HG03521 (cell line): ENCODE results near the gene FHOD3.

Experiments
- ATAC-seq: cut with Tn5 transposase; IDR thresholded peaks from one replicate; pipeline ENCODE4 v1.9.1; 2021; ENCODE audit warnings: mild to moderate bottlenecking, moderate library complexity; ENCODE audit not compliant: unreplicated experiment

The FHOD3 gene

DNA sequence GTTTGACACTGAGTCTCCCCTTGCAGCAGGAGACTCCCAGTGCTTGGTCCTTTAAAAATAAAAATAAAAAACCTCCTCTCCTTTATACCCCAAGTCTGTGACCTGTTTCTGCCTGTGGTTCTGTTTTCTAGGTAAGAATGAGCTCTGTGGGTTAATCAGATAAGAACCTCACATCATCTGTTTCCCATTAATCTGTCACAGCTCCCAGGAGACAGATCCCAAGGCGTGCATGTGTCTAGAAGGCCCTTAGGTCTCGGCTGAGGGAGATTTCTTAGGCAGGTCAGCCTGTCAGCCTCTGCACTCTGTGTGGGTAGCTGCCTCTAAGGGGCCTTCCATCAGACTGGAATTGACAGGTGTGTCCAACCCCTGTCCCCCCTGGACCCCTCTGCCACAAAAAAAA, 80.7 kb downstream of the FHOD3 start:
- no peak for ATAC-seq

DNA sequence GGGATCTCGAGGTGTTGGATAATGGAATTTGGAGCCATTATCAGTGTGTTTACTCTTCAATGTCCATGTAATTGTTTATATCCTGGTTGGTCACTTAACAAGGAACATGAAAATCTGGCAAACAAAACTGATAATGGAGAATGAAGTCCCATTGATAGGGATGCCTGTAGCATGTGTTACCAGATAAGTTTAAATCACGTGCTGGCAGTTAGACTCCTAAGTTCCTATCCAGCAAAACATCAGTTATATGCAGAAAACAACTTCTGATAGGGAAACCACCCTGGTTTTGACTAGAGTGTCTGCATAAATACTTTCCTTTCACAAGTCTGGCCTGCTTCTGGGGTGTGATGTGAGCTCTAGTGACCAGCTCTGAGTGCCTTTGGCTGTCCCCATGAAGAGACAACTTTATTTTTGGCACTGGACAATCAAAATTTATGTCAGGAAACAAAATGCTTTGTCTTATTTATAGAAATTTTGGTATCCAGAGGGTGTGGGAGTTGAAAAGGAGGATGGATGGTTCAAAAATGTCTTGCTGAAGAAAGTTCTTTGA, 82.0 kb downstream of the FHOD3 start:
- no peak for ATAC-seq

DNA sequence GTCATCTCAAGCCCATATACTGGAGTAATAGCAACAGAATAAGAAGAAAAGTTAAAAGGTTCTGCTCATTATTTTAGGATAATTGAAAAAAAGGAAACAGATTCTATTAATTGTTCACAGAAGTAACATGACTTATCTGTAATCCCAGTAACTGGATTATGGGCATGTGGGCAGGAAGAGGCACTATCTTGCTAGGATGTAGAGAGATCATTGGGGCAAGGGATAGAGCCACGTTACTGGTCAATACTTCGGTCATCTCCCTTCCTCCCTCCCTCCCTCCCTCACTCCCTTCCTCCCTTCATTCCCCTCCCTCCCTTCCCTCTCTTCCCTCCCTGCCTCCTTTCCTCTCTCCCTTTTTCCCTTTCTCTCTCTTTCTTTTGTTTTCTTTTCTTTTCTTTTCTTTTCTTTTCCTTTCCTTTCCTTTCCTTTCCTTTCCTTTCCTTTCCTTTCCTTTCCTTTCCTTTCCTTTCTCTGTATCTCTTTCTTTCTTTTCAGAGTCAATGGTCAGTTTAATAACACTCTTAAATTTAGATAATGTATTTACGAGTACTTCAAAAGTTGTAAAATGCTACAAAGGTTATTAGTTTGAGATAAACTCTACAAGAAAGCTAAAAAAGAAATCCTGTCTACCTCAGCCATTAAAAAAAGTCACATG, 82.8 kb downstream of the FHOD3 start:
- ATAC-seq, result no peak

DNA sequence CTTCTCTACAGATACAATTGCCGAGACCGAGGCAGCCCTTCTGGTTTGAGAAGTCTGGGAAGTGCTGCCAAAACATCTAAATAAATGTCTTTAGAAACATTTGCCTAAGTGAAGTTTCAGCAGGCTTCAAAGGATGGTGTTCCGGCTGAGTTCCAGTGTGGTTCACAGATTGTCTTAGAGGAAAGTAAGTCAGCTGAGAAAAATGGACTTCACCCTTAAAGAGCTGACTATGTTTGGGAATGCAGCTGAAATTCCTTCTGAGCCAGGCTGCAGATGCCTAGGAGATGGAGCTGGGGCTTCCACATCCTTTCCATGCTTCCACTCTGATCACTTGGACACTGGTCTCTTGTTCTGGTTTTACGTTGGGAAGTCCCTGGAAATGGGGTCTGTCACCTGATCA, 83.6 kb downstream of the FHOD3 start:
- ATAC-seq, result no peak

DNA sequence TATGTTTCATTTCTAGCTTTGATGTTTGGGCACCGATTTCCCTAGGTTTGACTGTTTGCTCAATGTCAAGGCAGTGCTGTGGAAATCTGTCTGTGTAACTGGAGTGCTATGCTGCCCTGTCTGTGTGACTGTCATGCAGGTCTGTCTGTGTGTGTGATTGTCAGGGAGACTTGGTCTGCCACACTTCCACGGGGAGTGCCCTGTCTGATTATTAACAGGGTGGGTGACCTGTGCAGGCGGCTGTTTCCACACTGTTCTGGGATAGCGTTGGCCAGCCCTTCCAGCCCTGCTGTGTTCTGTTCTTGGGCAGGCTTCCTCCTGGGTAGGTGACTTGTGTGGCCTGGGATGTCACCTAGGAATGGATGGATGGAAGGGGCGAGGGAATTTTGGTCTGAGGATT, 85.3 kb downstream of the FHOD3 start:
- no peak for ATAC-seq

DNA sequence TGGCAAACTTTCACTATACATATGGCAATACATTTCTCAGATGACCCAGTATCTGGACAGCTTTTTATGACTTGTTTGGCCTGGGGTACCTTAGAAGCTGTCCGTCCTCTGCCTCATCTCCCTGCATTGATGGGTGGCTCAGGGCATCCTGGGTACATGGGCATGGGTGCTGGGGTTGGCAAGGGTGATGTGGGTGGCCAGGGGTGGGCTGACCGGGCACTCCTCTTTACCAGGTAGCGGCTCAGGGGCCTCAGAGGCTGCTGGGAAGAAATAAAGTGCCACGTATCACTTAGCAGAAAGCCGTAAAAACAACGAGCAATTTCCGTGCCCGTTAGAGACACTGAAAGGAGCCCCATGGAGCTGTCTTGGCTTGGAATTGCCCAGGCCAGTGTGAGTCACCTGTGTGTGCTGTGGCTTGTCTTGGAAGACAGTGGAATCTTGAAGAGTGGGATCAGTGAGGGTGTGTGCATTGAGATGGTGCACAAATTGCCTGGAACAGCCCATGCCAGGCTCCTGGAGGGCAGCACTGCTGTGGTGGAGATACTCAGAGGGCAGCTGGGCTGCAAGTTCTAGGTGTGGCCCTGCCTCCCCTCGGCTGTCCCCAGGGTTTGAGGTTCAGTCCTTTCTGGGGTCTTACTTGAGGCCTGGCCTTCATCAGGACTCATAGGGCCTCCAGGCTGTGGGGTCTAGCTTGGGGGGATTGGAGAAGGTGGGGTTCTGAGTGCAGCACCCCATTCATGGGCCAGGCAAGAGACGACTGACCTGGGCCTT, 88.8 kb downstream of the FHOD3 start:
- ATAC-seq, result no peak

DNA sequence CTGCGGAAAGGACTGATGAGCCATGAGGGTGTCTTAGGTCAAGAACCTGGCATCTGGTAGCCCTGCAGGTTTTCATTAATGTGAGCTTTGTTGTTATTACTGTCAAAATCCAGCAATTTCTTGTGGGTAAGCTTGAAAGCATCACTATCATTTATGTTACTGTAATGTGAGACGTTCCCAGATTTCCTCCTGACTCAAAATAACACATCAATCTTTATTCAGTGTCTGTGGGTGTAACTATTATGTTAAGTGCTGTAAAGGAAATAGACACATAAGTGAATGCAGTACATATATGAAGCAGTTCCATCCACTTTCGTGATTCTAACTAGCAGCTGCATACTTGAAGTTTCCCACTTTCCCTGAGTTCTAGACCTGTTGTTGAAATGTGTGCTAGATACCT, 89.8 kb downstream of the FHOD3 start:
- ATAC-seq, result no peak

DNA sequence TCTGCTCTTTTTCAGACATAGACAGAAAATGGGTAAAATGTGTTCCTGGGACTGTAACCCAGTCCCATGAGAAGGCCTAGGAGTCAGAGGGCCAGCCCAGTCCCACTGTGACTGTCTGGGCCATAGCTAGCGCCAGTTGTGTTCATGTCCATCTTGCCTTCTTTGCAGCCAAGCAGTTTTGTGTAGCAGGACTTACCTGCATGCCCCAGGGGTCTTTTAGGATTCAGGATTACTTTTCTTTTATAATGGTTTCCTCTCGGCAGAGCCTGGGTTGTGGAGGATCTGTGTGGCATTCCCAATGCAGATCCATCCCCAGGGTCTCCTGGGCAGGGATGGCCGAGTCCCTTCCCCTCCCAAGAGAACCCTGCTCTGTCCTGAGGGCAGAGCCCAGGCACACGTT, 90.8 kb downstream of the FHOD3 start:
- no peak for ATAC-seq

DNA sequence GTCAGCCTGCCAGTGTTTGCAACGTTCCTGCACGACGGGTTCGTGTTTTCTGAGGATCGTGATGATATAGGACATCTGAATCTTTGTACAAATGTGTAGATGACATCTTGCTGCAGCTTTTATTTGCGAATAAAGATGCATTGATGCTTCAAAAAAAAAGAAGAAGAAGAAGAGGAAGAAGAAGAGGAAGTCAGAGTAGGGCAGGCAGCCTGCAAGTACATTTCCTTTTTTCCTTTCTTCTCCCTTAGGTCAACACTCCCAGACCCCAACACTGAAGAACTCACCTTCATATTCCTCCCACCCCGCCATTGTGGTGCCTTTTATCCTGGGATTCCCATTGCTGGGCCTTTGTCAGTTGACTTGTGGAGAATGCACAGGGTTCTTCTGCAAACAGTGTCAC, 91.5 kb downstream of the FHOD3 start:
- no peak for ATAC-seq

DNA sequence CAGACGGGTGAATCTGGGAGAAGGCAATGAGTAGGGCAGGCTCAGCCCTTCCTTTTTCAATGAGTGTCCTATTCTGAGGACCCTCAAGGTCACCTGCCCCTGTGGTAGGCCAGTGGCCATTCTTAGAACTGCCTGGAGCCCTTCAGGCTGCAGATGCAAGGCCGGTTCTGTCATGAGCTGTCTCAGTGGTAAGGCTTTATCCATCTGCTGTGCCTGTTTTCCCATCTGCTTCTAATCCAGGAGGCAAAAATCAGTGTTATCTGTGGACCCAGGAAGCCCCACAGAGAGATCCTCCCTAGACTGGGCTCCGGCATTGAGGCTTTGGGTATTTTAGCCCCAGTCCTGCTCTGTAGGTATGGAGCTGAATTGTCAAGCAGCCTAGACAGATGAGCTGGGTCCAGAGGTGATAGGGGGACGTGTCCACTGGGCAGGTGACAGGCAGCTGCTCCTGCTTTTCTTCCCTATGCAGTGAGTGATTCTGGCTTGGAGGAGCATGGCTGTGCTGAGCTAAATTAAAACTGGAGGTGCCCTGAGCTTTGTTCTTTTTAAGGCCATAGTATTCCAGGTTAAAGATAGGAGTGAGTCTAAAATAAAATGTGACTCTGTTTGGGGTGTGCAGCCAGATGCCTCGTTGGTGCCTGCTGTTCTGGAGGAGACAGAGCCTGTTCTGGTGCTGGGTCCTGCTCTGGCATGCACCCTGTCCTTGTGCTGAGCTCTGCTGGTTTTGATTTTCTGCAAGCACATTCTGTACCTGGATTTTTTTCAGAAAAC, 92.5 kb downstream of the FHOD3 start:
- ATAC-seq, result no peak

DNA sequence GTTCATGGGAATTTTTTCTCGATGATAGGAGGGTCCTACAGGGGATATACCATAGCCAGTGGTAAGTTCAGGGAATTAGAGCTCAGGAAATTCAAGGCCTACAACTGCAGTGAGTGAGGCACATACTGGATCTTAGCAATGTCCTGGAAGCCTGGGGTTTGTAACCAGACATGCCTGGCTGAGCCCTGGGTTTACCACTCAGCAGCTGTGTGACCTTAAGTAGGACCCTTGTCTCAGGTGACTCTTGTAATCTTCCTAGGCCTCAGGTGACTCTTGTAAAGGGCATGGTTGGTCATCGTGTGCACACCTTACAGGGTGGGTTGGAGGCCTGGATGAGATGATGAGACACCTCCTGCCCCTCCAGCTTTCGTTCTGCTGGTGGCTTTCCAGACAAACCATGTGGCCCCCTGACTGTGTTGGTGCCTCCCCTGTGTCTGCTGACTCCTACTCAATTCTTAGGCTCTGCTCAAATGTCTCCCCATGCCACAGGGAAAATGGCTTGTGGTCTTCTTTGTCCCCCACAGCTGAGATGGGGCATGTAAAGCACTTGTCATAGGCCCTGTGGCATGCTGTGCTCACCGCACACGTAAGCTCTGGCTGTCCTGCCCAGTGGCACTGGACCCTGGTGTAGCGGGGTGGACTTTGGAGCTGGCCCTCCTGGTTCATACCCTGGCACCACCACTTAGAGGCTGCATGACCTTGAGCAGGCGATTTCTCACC, 94.1 kb downstream of the FHOD3 start:
- ATAC-seq, result no peak

DNA sequence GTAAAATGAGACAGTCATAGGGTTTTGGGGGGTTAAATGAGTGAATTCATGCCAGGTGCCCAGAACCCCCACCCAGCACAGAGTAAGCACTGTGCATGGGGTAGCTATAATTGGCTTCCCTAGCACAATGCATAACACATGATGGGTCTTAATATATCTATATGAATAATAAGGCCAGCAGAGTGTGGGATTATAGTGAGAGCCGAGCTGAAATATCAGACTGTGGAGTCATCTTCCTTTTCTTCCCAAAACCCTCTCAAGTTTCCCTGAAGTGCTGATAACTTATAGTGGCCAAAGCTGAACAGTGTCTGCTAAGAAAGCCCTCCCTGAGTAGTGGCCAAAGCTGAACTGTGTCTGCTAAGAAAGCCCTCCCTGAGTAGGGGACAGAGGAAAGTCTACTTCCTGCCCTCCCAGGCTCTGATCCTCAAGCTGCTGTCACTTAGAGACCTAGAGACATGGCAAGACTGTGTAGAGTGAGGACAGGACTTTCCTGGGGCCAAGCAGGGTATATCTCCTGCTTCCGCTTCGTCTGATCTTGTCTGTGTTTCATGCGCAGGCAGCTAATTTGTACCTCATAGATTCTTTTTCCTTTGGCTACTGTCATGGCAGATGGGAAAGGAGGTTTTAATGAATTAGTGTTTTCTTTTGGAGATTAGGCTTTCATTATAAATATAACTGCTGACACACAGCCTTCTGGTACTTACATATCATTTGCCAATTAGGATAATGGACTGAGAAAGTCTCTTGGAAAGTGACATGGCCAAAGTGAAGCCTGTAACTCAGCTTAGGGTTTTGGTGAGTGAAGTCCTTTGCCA, 94.9 kb downstream of the FHOD3 start:
- ATAC-seq, result no peak

DNA sequence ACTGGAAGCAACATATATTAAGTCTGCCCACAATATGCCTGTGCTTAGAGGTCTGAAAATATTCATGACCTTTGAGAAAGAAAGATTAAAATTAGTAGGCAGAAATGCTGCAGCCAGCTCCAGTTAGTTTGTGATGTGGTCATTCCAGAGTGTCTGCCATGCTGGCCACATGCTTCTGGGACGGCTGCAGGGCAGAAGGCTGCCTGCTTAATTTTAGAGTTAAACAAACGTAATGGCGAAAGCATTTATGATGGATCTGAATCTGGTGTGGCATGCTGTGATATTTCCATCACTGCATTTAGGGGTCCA, 95.4 kb downstream of the FHOD3 start:
- ATAC-seq, result no peak

DNA sequence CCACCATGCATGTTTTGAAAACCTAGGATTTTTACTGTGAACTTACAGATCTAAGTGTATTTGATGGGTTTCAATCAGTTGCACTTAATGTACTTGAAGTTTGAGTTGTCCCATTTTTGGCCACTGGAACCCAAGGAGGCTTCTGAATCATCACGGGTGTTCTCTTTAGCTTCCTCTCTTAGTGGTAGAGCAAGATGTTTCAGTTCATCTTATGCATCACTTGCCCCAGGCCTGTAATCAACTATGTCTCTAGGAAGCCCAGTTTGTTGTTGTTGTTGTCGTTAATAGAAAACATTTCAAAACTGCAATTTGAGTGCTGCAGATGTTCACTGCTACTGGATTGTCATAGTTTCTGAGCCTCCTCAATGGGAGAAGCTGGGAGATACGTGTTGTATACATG, 97.0 kb downstream of the FHOD3 start:
- ATAC-seq, result no peak

DNA sequence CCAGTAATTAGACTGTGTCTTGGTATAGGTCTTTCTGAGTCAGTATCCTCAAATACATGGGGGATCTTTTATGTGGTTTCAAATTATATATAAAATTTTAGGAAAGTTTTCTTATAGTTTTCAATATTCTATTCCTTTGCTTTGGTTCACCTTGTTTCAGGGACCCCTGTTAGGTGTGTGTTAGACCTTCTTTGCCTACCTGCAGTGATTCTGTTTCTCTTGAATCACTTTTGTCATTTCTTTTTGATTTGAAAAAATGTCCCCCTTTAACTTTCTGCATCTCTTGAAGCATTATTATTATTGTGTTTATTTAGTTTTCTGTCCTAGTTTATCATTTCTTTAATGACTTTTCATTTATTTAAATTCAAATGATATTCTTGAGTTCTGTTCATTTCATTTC, 98.7 kb downstream of the FHOD3 start:
- no peak for ATAC-seq

DNA sequence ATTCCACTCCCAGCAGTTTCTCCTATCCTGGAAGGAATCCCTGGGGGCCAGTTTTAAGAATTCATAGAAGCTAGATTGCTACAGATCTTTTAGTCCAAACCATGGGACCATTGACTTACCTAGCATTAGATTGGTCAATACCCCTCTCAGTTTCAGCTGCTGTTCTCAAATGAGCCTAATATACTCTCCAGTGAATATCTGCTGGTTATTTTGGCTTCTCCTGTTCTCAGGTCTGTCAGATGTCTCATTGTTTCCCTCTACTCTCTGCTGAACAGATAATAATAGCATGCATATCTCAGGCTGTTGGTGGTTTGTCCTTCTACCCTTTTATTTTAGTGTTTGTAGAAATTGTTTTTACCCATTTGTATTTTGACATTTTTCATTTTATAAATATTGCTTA, 99.5 kb downstream of the FHOD3 start:
- ATAC-seq, result no peak

DNA sequence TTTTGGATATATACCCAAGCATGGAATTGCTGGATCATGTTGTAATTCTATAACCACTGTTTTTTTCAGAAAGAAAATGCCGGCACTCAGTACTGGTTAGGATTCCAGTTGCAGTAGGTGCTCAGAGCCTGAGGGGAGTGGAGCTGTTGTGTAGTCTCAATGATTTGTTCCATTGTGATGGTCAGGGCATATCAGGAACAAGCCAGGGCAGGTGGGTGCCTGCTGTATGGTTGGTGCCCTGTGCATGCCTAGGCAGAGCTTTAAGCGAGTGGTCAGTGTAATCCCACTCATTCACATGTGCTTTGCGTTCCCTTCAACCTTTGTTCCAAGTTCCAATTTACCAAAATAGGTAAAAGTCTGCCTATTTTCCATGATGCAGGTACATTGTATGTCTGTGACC, 100.9 kb downstream of the FHOD3 start:
- ATAC-seq, result no peak

DNA sequence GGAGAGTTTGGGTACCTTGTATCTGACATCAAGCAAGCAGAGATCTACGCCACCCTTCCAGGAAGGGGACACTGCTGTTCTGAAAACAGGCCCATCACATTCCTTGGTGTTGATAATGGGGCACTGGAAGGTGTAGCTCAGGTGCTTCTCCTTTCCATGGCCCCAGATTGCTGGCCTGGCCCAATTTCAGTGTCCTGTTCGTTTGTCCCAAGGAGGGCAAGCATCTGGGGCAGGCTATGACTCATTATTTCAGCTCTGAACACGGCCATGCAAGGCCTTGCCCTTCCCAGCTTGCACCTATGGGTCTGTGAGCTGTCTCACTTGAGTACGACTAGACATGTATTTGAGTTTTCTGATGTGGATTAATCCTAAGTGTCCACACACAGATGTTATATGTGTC, 101.5 kb downstream of the FHOD3 start:
- ATAC-seq, result no peak

DNA sequence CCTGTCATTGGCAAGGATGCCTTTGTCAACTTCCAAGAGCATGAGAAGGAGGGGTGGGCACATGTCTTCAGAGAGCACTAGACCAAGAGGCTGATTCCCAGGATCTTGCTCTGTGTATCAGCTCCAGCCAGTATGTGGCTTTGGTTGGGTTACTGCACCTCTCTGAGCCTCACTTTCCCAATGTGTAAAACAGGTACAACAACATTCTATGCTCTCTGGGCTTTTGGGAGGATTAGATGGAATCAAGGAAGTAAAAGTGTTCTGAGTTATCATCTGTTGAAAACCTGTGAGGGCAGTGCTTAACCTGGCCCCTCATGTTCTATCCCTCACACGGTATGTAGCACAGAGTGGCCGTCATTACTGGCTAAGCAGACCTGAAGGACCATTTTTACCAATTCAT, 103.9 kb downstream of the FHOD3 start:
- ATAC-seq, result no peak

DNA sequence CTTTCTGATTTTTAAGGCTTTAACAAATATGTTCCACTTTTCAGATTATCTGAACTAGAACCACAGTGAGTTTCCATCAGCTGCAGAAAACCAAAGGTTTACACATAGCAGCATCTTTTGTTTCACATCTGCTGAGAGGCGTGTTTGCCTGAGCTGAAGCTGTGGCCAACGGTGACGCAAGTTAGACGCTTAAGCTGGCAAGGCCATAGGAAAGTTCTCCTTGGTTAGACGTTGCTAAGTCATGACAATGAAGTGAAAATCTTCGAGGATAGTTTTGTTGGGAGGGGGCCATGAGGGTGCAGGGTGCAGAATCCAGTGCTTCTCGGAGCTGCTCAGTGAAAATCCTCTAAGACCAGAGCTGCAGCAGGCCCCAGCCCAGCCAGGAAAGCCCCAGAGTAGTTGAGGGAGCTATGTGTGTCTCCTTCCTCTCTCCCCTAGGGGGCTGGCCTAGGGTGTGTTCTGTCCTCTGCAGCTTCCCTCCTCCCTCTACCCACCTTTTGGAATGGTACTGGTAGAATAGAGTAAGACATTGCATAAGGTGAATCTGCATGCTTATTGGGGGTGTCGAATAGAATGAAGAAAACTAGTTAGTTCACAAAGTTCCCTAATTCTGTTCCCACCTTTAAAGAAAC, 105.4 kb downstream of the FHOD3 start:
- no peak for ATAC-seq
